HepG2 (cell line): ENCODE measurements around the gene GJC2. TPM values are rescaled to one million over a fixed set of nuclear protein-coding genes. Genes with fewer than 3 reads are reported as not detected.

Source experiments
- AHDC1 ChIP-seq: sonication (generic); formaldehyde crosslinking; IDR thresholded peaks from 2 replicates; pipeline ENCODE4 v1.5.1; 2020; ENCODE audit warnings: mild to moderate bottlenecking, missing genetic modification reagents, borderline replicate concordance
- HNRNPK ChIP-seq: fragments of 200-400 bp; formaldehyde crosslinking; IDR thresholded peaks from 2 replicates; pipeline ENCODE4 v1.6.1; 2018; ENCODE audit warnings: low read length, low read depth, moderate library complexity, mild to moderate bottlenecking; ENCODE audit not compliant: poor library complexity, severe bottlenecking
- HNRNPL ChIP-seq: fragments of 200-400 bp; formaldehyde crosslinking; IDR thresholded peaks from 2 replicates; pipeline ENCODE4 v1.6.1; 2017; ENCODE audit warnings: mild to moderate bottlenecking, low read depth, low read length
- MIXL1 ChIP-seq: IDR thresholded peaks from 2 replicates; pipeline ENCODE4 v1.6.1; 2016
- NR2F6 ChIP-seq, 2 experiments: IDR thresholded peaks; 2 replicates each; pipeline ENCODE4 v1.6.1; 2016; ENCODE audit warnings: antibody characterized with exemption in 1 of 2, mild to moderate bottlenecking in 1 of 2
- ONECUT2 ChIP-seq: sonication (generic); formaldehyde crosslinking; IDR thresholded peaks from 2 replicates; pipeline ENCODE4 v1.4.0; 2020; ENCODE audit warnings: missing genetic modification reagents
- PAWR ChIP-seq: sonication (generic); formaldehyde crosslinking; IDR thresholded peaks from 2 replicates; pipeline ENCODE4 v1.4.0; 2020; ENCODE audit warnings: missing genetic modification reagents, mild to moderate bottlenecking, borderline replicate concordance
- PHF8 ChIP-seq: sonication (generic); formaldehyde crosslinking; IDR thresholded peaks from 2 replicates; pipeline ENCODE4 v1.5.0; 2020; ENCODE audit warnings: missing genetic modification reagents
- RFX3 ChIP-seq: IDR thresholded peaks from 2 replicates; pipeline ENCODE4 v1.6.1; 2016; ENCODE audit warnings: missing biosample characterization, missing genetic modification reagents
- RNF219 ChIP-seq: sonication (generic); formaldehyde crosslinking; IDR thresholded peaks from 2 replicates; pipeline ENCODE4 v1.5.0; 2020; ENCODE audit warnings: mild to moderate bottlenecking, missing genetic modification reagents
- RXRB ChIP-seq: IDR thresholded peaks from 2 replicates; pipeline ENCODE4 v1.6.1; 2016; ENCODE audit warnings: borderline replicate concordance, missing genetic modification reagents, missing compliant biosample characterization
- TOE1 ChIP-seq: sonication (generic); formaldehyde crosslinking; IDR thresholded peaks from 2 replicates; pipeline ENCODE4 v1.4.0; 2020; ENCODE audit warnings: mild to moderate bottlenecking, missing genetic modification reagents
- ZNF20 ChIP-seq: sonication (generic); formaldehyde crosslinking; IDR thresholded peaks from 2 replicates; pipeline ENCODE4 v1.4.0; 2020; ENCODE audit warnings: mild to moderate bottlenecking, moderate library complexity, missing genetic modification reagents
- ZNF24 ChIP-seq: fragments of 450-650 bp; IDR thresholded peaks from 2 replicates; pipeline ENCODE4 v1.6.1; 2017; ENCODE audit warnings: antibody characterized with exemption, mild to moderate bottlenecking
- ZNF30 ChIP-seq: sonication (generic); formaldehyde crosslinking; IDR thresholded peaks from 2 replicates; pipeline ENCODE4 v1.5.0; 2020; ENCODE audit warnings: mild to moderate bottlenecking, missing genetic modification reagents
- ZNF382 ChIP-seq: sonication (generic); formaldehyde crosslinking; IDR thresholded peaks from 2 replicates; pipeline ENCODE4 v1.5.0; 2020; ENCODE audit warnings: missing genetic modification reagents, mild to moderate bottlenecking, borderline replicate concordance
- ZNF460 ChIP-seq: sonication (generic); formaldehyde crosslinking; IDR thresholded peaks from 2 replicates; pipeline ENCODE4 v1.5.1; 2020; ENCODE audit warnings: missing genetic modification reagents, mild to moderate bottlenecking, borderline replicate concordance
- ZNF557 ChIP-seq: sonication (generic); formaldehyde crosslinking; IDR thresholded peaks from 2 replicates; pipeline ENCODE4 v1.4.0; 2020; ENCODE audit warnings: missing genetic modification reagents
- ZNF674 ChIP-seq: sonication (generic); formaldehyde crosslinking; IDR thresholded peaks from 2 replicates; pipeline ENCODE4 v1.5.0; 2020; ENCODE audit warnings: low read depth, mild to moderate bottlenecking, missing genetic modification reagents
- ZNF7 ChIP-seq: IDR thresholded peaks from 2 replicates; pipeline ENCODE4 v1.6.1; 2016; ENCODE audit warnings: missing biosample characterization, missing genetic modification reagents
- ZNF740 ChIP-seq: sonication (generic); formaldehyde crosslinking; IDR thresholded peaks from 2 replicates; pipeline ENCODE4 v1.4.0; 2020; ENCODE audit warnings: missing genetic modification reagents
- ZNF782 ChIP-seq: sonication (generic); formaldehyde crosslinking; IDR thresholded peaks from 2 replicates; pipeline ENCODE4 v1.4.0; 2020; ENCODE audit warnings: missing genetic modification reagents, mild to moderate bottlenecking, borderline replicate concordance
- ZNF792 ChIP-seq: IDR thresholded peaks from 2 replicates; pipeline ENCODE4 v1.6.1; 2016
- polyA plus RNA-seq, 8 experiments: library from polyadenylated mRNA; depleted of rRNA in 3 of 8; stranded (reverse) in 7 of 8; unstranded in 1 of 8; fragments of >200 nt; fragmentation: Illumina TruSeq in 4 of 8; extraction: Trizol in 4 of 8; gene quantifications; 2 replicates each; pipeline versions ENCODE4 v1.2.1 to v1.2.3, GENCODE V29; 2011 to 2016; ENCODE audit warnings: low read depth in 4 of 8, missing spikeins in 1 of 8, mixed read lengths in 1 of 8; ENCODE audit not compliant: insufficient read depth in 1 of 8
- total RNA-seq, 5 experiments: library from RNA; depleted of rRNA; stranded (reverse); fragments of >200 nt; fragmentation: Illumina TruSeq; extraction: Trizol; gene quantifications; 2 replicates each; pipeline ENCODE4 v1.2.3, GENCODE V29; 2016; ENCODE audit warnings: low read depth in 1 of 5
- TF ChIP-seq, protein P1 (sequence below): sonication (generic); formaldehyde crosslinking; IDR thresholded peaks from 2 replicates; pipeline ENCODE4 v1.4.0; 2020; ENCODE audit warnings: missing genetic modification reagents

Gene GJC2
- total and polyA plus RNA-seq, 2 of the 13 experiments (the other 11 are each of a cell fraction or from before 2014, with no cell fraction given): 1.6 to 3.8 TPM

DNA sequence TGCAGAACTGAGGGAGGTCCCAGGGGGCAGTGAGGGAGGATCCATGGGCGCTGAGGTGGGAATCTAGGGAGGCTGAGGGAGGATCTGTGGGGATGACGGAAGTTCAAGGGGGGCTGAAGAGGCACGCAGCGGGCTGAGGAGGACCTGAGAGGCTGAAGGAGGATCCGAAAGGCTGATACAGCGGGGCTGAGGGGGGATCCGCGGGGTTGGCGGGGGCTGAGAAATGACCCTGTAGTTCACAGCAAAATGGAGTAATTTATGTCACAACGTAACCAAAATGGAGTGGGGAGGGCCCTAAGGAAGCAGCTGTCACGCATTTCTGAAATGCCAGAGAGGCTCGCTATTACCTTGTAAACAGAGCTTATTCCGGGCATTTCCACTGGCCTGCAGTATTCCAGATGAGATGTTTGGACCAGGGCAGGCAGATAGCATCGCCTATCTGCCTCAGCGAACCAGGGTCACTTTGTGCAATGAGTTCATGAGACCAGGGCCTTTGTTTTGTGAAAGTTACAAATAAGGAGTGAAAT lies 39.7 kb upstream of the GJC2 start (continued):
- peak; percentile 26; the same call in 1 of the 2 replicates for TF ChIP-seq RXRB
- TF ChIP-seq ZNF30 (CRISPR knock-in tag): no peak
- no peak for TF ChIP-seq PHF8
- TF ChIP-seq AHDC1 (CRISPR knock-in tag): no peak
- TF ChIP-seq ZNF740 (CRISPR knock-in tag): no peak
- TF ChIP-seq ONECUT2 (CRISPR knock-in tag): no peak
- TF ChIP-seq ZNF7 (CRISPR knock-in tag): no peak
- TF ChIP-seq ZNF674 (CRISPR knock-in tag): no peak
- TF ChIP-seq, protein P1, sequence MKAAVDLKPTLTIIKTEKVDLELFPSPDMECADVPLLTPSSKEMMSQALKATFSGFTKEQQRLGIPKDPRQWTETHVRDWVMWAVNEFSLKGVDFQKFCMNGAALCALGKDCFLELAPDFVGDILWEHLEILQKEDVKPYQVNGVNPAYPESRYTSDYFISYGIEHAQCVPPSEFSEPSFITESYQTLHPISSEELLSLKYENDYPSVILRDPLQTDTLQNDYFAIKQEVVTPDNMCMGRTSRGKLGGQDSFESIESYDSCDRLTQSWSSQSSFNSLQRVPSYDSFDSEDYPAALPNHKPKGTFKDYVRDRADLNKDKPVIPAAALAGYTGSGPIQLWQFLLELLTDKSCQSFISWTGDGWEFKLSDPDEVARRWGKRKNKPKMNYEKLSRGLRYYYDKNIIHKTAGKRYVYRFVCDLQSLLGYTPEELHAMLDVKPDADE (CRISPR knock-in tag): no peak
- TF ChIP-seq NR2F6 (IDR thresholded peaks at IDR 0.05): no peak
- peak; percentile 52 for TF ChIP-seq NR2F6 (CRISPR knock-in tag; IDR thresholded peaks at IDR 0.05)
- TF ChIP-seq HNRNPL: no peak
- no peak for TF ChIP-seq ZNF24
- TF ChIP-seq ZNF782 (CRISPR knock-in tag): no peak
- no peak for TF ChIP-seq ZNF382
- no peak for TF ChIP-seq RFX3 (CRISPR knock-in tag)
- TF ChIP-seq HNRNPK: no peak
- TF ChIP-seq PAWR (CRISPR knock-in tag): no peak
- no peak for TF ChIP-seq ZNF460
- TF ChIP-seq MIXL1 (CRISPR knock-in tag): 0 out of 2 replicates have a peak, but pooled peaks have one; percentile 21
- TF ChIP-seq TOE1 (CRISPR knock-in tag): no peak
- no peak for TF ChIP-seq ZNF557 (CRISPR knock-in tag)
- TF ChIP-seq ZNF792 (CRISPR knock-in tag): no peak
- no peak for TF ChIP-seq ZNF20
- TF ChIP-seq RNF219: no peak
